Measurements from ENCODE around the gene ITGB2. TPM values are rescaled to one million over a fixed set of nuclear protein-coding genes. Genes with fewer than 3 reads are reported as not detected.

ITGB2 gene
- total RNA-seq, 1 experiment from 2014 or later = 45.1 TPM

GRCh38 chr21:44959376-44960091 lies 38.8 kb upstream of the ITGB2 start:
- H2AFZ ChIP-seq (ENCODE audit: low read length) = no peak overlapping the region
- TF ChIP-seq EZH2phosphoT487 (IDR thresholded peaks at IDR 0.05; ENCODE audit: borderline replicate concordance, low read length) (no peak), EZH2 (IDR thresholded peaks at IDR 0.05; ENCODE audit: low read length, unreplicated experiment) (no peak)
- TF ChIP-seq, protein P1, sequence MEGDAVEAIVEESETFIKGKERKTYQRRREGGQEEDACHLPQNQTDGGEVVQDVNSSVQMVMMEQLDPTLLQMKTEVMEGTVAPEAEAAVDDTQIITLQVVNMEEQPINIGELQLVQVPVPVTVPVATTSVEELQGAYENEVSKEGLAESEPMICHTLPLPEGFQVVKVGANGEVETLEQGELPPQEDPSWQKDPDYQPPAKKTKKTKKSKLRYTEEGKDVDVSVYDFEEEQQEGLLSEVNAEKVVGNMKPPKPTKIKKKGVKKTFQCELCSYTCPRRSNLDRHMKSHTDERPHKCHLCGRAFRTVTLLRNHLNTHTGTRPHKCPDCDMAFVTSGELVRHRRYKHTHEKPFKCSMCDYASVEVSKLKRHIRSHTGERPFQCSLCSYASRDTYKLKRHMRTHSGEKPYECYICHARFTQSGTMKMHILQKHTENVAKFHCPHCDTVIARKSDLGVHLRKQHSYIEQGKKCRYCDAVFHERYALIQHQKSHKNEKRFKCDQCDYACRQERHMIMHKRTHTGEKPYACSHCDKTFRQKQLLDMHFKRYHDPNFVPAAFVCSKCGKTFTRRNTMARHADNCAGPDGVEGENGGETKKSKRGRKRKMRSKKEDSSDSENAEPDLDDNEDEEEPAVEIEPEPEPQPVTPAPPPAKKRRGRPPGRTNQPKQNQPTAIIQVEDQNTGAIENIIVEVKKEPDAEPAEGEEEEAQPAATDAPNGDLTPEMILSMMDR (conservative IDR thresholded peaks at IDR 0.05; ENCODE audit: low read depth, low read length) = no peak
- DNase-seq = no peak
- H3F3A ChIP-seq (ENCODE audit: low read length, unreplicated experiment) = peaks cover 4% of the 10 kb centered on the region
- POLR2A ChIA-PET (ENCODE audit: unreplicated experiment) = no interaction called here
- peaks cover 59% of the 10 kb centered on the region for H3K36me3 ChIP-seq (ENCODE audit: low read depth, low read length)
- H3K4me1 ChIP-seq (ENCODE audit: insufficient read depth, low read length) = no peaks in the 10 kb centered on the region
- H3K9me3 ChIP-seq (ENCODE audit: low read length) = peaks cover 7% of the 10 kb centered on the region; the same call in 1 of the 2 replicates
- ATAC-seq = no peak
- no peaks in the 10 kb centered on the region for H3K27me3 ChIP-seq (ENCODE audit: low read length)
- no peak overlapping the region for H3K27ac ChIP-seq (ENCODE audit: low read length)
- peaks cover 71% of the 10 kb centered on the region for H3K79me2 ChIP-seq (ENCODE audit: low read length)
- 0 out of 2 replicates have a peak, but pooled peaks cover 12% of the 10 kb centered on the region for H4K20me1 ChIP-seq (ENCODE audit: low read length)
- no peak overlapping the region for H3K4me2 ChIP-seq (ENCODE audit: low read length)
- intact Hi-C loops (cut with micrococcal nuclease) = no loop called here
- BruUV-seq (replicated peaks) = no TSS peak
- no peaks in the 10 kb centered on the region for H3K9me2 ChIP-seq (replicated peaks; ENCODE audit: low read length)
- CTCF ChIA-PET = no interaction called here
- no peak overlapping the region for H3K9ac ChIP-seq (ENCODE audit: low read length)
- H3K4me3 ChIP-seq (ENCODE audit: low read length) = no peak overlapping the region

DNA sequence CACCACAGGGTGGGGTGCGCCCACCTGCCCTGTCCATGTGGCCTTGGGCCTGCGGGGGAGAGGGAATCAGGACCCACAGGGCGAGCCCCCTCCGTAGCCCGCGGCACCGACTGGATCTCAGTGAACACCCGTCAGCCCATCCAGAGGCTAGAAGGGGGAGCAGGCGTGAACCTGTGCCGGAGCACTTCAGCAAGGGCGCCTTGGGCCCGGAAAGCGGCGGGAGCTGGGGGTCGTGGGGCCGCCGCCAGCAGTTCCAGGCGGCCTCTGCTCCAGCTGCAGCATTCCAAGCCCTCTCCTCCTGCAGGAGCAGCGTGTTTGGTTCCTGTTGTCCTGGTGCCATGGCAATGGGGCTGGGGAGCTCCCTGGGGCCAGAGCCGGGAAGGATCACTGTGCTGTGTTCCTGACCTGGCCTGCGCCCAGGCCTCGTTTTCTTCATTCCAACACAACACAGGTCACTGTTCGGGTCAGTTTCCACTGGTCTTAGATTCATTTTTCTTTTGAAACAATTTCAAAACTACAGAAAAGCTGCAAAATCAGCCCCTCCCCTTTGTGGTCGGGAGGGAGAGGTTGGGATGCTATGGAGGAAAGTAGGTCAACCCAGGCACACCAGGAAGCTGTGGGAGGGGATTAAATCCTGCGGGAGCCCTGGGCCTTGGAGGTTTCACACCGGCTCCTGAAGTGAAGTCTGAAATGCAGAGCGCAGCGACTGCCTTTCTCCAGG lies 37.9 kb upstream of the ITGB2 start:
- ChIA-PET POLR2A (ENCODE audit: unreplicated experiment) (no interaction called here), CTCF (no interaction called here)
- peaks cover 3% of the 10 kb centered on the region; the same call in 1 of the 2 replicates for H3K9me3 ChIP-seq (ENCODE audit: low read length)
- no peak overlapping the region for H3K4me3 ChIP-seq (ENCODE audit: low read length)
- no peaks in the 10 kb centered on the region for H3K9me2 ChIP-seq (replicated peaks; ENCODE audit: low read length)
- no peaks in the 10 kb centered on the region for H3K27me3 ChIP-seq (ENCODE audit: low read length)
- intact Hi-C loops (cut with micrococcal nuclease) = no loop called here
- no TSS peak for BruUV-seq (replicated peaks)
- no peak overlapping the region for H3K4me2 ChIP-seq (ENCODE audit: low read length)
- ATAC-seq (no peak), DNase-seq (no peak)
- no peak overlapping the region for H3K27ac ChIP-seq (ENCODE audit: low read length)
- TF ChIP-seq EZH2phosphoT487 (IDR thresholded peaks at IDR 0.05; ENCODE audit: borderline replicate concordance, low read length) (no peak), EZH2 (IDR thresholded peaks at IDR 0.05; ENCODE audit: low read length, unreplicated experiment) (no peak)
- TF ChIP-seq, protein P1 (conservative IDR thresholded peaks at IDR 0.05; ENCODE audit: low read depth, low read length) = no peak
- no peak overlapping the region for H2AFZ ChIP-seq (ENCODE audit: low read length)
- no peak overlapping the region for H3K9ac ChIP-seq (ENCODE audit: low read length)
- peaks cover 72% of the 10 kb centered on the region for H3K79me2 ChIP-seq (ENCODE audit: low read length)
- H3K4me1 ChIP-seq (ENCODE audit: insufficient read depth, low read length) = no peaks in the 10 kb centered on the region
- H4K20me1 ChIP-seq (ENCODE audit: low read length) = 0 out of 2 replicates have a peak, but pooled peaks cover 12% of the 10 kb centered on the region
- peaks cover 52% of the 10 kb centered on the region for H3K36me3 ChIP-seq (ENCODE audit: low read depth, low read length)
- H3F3A ChIP-seq (ENCODE audit: low read length, unreplicated experiment) = peaks cover 4% of the 10 kb centered on the region
